Large intestine (tissue), 3 donors: ENCODE measurements around the gene ARL8A. TPM values are rescaled to one million over a fixed set of nuclear protein-coding genes. Genes with fewer than 3 reads are reported as not detected.
A peak's percentile ranks its signal among the peaks of the same experiment; 100 is the strongest.
"Not testable (repeated sequence)": the region's sequence is repeated elsewhere in the genome, so short reads cannot be mapped to it uniquely, and the experiment has no call there.

ENCODE experiments used
- DNase-seq, 2 donors: peaks; one replicate each; pipeline versions ENCODE4 v3.0.0 to v3.0.0-alpha.2; 2013
- H3K27ac ChIP-seq: one replicate; pipeline ENCODE4 v1.5.1; 2013; ENCODE audit warnings: low read length
- H3K27me3 ChIP-seq: 2 replicates; pipeline ENCODE4 v1.6.1; 2013; ENCODE audit warnings: low read length; ENCODE audit not compliant: control insufficient read depth, insufficient read depth
- H3K36me3 ChIP-seq: 2 replicates; pipeline ENCODE4 v1.6.1; 2013; ENCODE audit warnings: low read length; ENCODE audit not compliant: control insufficient read depth, insufficient read depth
- H3K4me1 ChIP-seq: one replicate; pipeline ENCODE4 v1.6.1; 2013; ENCODE audit warnings: low read length; ENCODE audit not compliant: control insufficient read depth, insufficient read depth
- H3K4me3 ChIP-seq: one replicate; pipeline ENCODE4 v1.5.1; 2013; ENCODE audit warnings: low read length
- H3K9me3 ChIP-seq: one replicate; pipeline ENCODE4 v1.6.1; 2013; ENCODE audit warnings: mild to moderate bottlenecking, low read depth, low read length, moderate library complexity; ENCODE audit not compliant: control insufficient read depth
- WGBS: methylation state at CpG from one replicate; pipeline ENCODE4 v1.1.5; 2013; ENCODE audit warnings: low lambda C conversion rate; ENCODE audit not compliant: insufficient coverage; 5-methylcytosine and 5-hydroxymethylcytosine counted together
- polyA plus RNA-seq: library from polyadenylated mRNA; unstranded; fragments of 120-200 nt; gene quantifications from one replicate; pipeline ENCODE4 v1.2.1, GENCODE V29; 2013

ARL8A gene
- polyA plus RNA-seq, 1 donor = 37.4 TPM

GRCh38 chr1:202187697-202188407 is 43.3 kb upstream of the ARL8A start:
- WGBS = no CpG with 5 or more reads among the region's 8 CpGs
- DNase-seq = no peak
- Histone ChIP-seq H3K4me3 (no peak overlapping the region), H3K9me3 (no peaks in the 10 kb centered on the region), H3K27me3 (peaks cover under 1% of the 10 kb centered on the region), H3K36me3 (no peaks in the 10 kb centered on the region), H3K27ac (no peak overlapping the region), H3K4me1 (peaks cover 41% of the 10 kb centered on the region)

GRCh38 chr1:202187041-202187671 is 42.6 kb upstream of the ARL8A start:
- WGBS = no CpG with 5 or more reads among the region's 8 CpGs
- no peak overlapping the region for H3K27ac ChIP-seq
- H3K4me1 ChIP-seq = peaks cover 40% of the 10 kb centered on the region
- H3K4me3 ChIP-seq = no peak overlapping the region
- H3K9me3 ChIP-seq = no peaks in the 10 kb centered on the region
- H3K36me3 ChIP-seq = no peaks in the 10 kb centered on the region
- DNase-seq = peak; percentile 59 to 61
- H3K27me3 ChIP-seq = no peaks in the 10 kb centered on the region

GRCh38 chr1:202186327-202186726 is 41.8 kb upstream of the ARL8A start:
- DNase-seq = no peak
- Histone ChIP-seq H3K4me1 (peaks cover 40% of the 10 kb centered on the region), H3K36me3 (no peaks in the 10 kb centered on the region), H3K4me3 (no peak overlapping the region), H3K9me3 (no peaks in the 10 kb centered on the region), H3K27me3 (no peaks in the 10 kb centered on the region), H3K27ac (no peak overlapping the region)
- WGBS = no CpG with 5 or more reads among the region's 7 CpGs

- H3K27me3 ChIP-seq = no peaks in the 10 kb centered on the region
- peaks cover 32% of the 10 kb centered on the region for H3K4me1 ChIP-seq
- no peak overlapping the region for H3K4me3 ChIP-seq
- DNase-seq = peak; percentile 79 to 80
- no peak overlapping the region for H3K27ac ChIP-seq
- H3K9me3 ChIP-seq = no peaks in the 10 kb centered on the region
- WGBS = no CpG with 5 or more reads among the region's 19 CpGs
- no peaks in the 10 kb centered on the region for H3K36me3 ChIP-seq
These were observed 40.4 kb upstream of the ARL8A start for GRCh38 chr1:202184750-202185460.

GRCh38 chr1:202182040-202182877 is 37.7 kb upstream of the ARL8A start:
- Histone ChIP-seq H3K27ac (no peak overlapping the region), H3K27me3 (no peaks in the 10 kb centered on the region), H3K4me1 (peaks cover 11% of the 10 kb centered on the region), H3K4me3 (no peak overlapping the region), H3K36me3 (no peaks in the 10 kb centered on the region), H3K9me3 (no peaks in the 10 kb centered on the region)
- WGBS = no CpG with 5 or more reads among the region's 8 CpGs
- no peak for DNase-seq

- no peak overlapping the region for H3K4me3 ChIP-seq
- no peak overlapping the region for H3K27ac ChIP-seq
- no peaks in the 10 kb centered on the region for H3K27me3 ChIP-seq
- no peaks in the 10 kb centered on the region for H3K9me3 ChIP-seq
- peaks cover 4% of the 10 kb centered on the region for H3K4me1 ChIP-seq
- DNase-seq = no peak
- no peaks in the 10 kb centered on the region for H3K36me3 ChIP-seq
- WGBS = no CpG with 5 or more reads among the region's 7 CpGs
These were observed 37.0 kb upstream of the ARL8A start for GRCh38 chr1:202181586-202181985.

- not testable (repeated sequence) for H3K9me3 ChIP-seq, H3K36me3 ChIP-seq, H3K27me3 ChIP-seq, H3K4me1 ChIP-seq, DNase-seq, H3K4me3 ChIP-seq, H3K27ac ChIP-seq
- WGBS = no CpG with 5 or more reads among the region's 2 CpGs
These were observed 36.2 kb upstream of the ARL8A start for GRCh38 chr1:202180751-202181139.

GRCh38 chr1:202179828-202180750 is 35.6 kb upstream of the ARL8A start:
- Histone ChIP-seq H3K4me1 (no peaks in the 10 kb centered on the region), H3K27me3 (no peaks in the 10 kb centered on the region), H3K9me3 (no peaks in the 10 kb centered on the region), H3K36me3 (no peaks in the 10 kb centered on the region), H3K27ac (no peak overlapping the region), H3K4me3 (no peak overlapping the region)
- DNase-seq = no peak
- WGBS = no CpG with 5 or more reads among the region's 19 CpGs

- Histone ChIP-seq H3K27ac (no peak overlapping the region), H3K36me3 (no peaks in the 10 kb centered on the region), H3K4me1 (no peaks in the 10 kb centered on the region), H3K4me3 (no peak overlapping the region), H3K9me3 (no peaks in the 10 kb centered on the region), H3K27me3 (no peaks in the 10 kb centered on the region)
- DNase-seq = no peak
- WGBS = no CpG with 5 or more reads among the region's 29 CpGs
These were observed 32.7 kb upstream of the ARL8A start for GRCh38 chr1:202176949-202177927.
